ENCODE measurements around the gene THY1. TPM values are rescaled to one million over a fixed set of nuclear protein-coding genes. Genes with fewer than 3 reads are reported as not detected.

The THY1 gene
- total and polyA plus RNA-seq, 9 of the 15 experiments (the other 6 are each of a cell fraction or from before 2014, with no cell fraction given), result 0.07 to 0.40 (median 0.16) TPM; not detected in 5

GRCh38 chr11:119368121-119369034 lies 54.6 kb downstream of the THY1 start:
- Histone ChIP-seq H3K9ac (ENCODE audit: insufficient read depth in 1 of 2, low read depth in 2 of 2, low read length in 2 of 2) (peak overlapping the region; percentile 41 to 76; a peak in 3 of 4 replicates), H3K9me3 (replicated peaks; ENCODE audit: control insufficient read depth, insufficient read depth, low read depth, low read length) (no peaks in the 10 kb centered on the region), H3K79me2 (ENCODE audit: control insufficient read depth, insufficient read depth, low read length) (peaks cover 6% of the 10 kb centered on the region; the same call in 2 of the 3 replicates), H3K27ac (ENCODE audit: extremely low read depth, low read depth, low read length) (peak overlapping the region; percentile 59; the same call in 2 of the 3 replicates), H2AFZ (ENCODE audit: low read depth, low read length) (no peak overlapping the region), H3K4me1 (replicated peaks in 1 of 2; ENCODE audit: control insufficient read depth in 2 of 2, insufficient read depth in 2 of 2, low read length in 2 of 2) (peaks cover 54 to 61% of the 10 kb centered on the region in 2 experiments), H3K4me2 (ENCODE audit: insufficient read depth, low read length) (peak overlapping the region; percentile 68), H3K4me3 (no peak overlapping the region), H3K36me3 (ENCODE audit: control insufficient read depth, insufficient read depth, low read length) (peaks cover 16% of the 10 kb centered on the region; the same call in 1 of the 3 replicates), H3K9me1 (ENCODE audit: control insufficient read depth, insufficient read depth, low read length) (no peaks in the 10 kb centered on the region), H4K20me1 (replicated peaks; ENCODE audit: control insufficient read depth, insufficient read depth, low read length) (no peaks in the 10 kb centered on the region), H3K27me3 (ENCODE audit: control insufficient read depth in 2 of 2, insufficient read depth in 2 of 2, low read length in 2 of 2) (no peaks in the 10 kb centered on the region)
- intact Hi-C loops (cut with micrococcal nuclease), result no loop called here
- FAIRE-seq, result peak; percentile 93
- peak; percentile 63 for ATAC-seq
- in situ Hi-C loops (cut with MboI), result no loop called here
- BruUV-seq (replicated peaks), result no TSS peak
- WGBS (ENCODE audit: insufficient coverage, low coverage, missing lambda C conversion rate), result 41% methylated on average over 17 of the region's 17 CpGs
- ChIA-PET CTCF (ENCODE audit: low intra/inter-chr PET ratio) (interaction anchor here (0.7 kb wide), 1 partner anchor 12 kb away, joined by 3 read pairs; no protein-coding TSS in a partner anchor), POLR2A (interaction anchor here (0.5 to 2.8 kb wide), 8 partner anchors 8 to 327 kb away, joined by 3 to 34 read pairs (median 3); partner anchors contain the start of gene USP2)
- DNase-seq (ENCODE audit: extremely low read depth in 1 of 4, low spot score in 3 of 4), result peak; percentile 59 to 85 (median 68)
- TF ChIP-seq TEAD2 (tag; IDR thresholded peaks at IDR 0.05) (no peak), TFE3 (CRISPR knock-in tag; IDR thresholded peaks at IDR 0.05) (peak; percentile 91), NFIC (IDR thresholded peaks at IDR 0.05) (peak; percentile 54), MYNN (IDR thresholded peaks at IDR 0.05) (peak; percentile 66; the same call in 1 of the 2 replicates), MYNN (CRISPR knock-in tag; IDR thresholded peaks at IDR 0.05) (no peak), ARID4B (CRISPR knock-in tag; IDR thresholded peaks at IDR 0.05) (peak; percentile 16; the same call in 1 of the 2 replicates)
